ENCODE results near the gene CCL22. TPM values are rescaled to one million over a fixed set of nuclear protein-coding genes. Genes with fewer than 3 reads are reported as not detected.

CCL22 gene
- total RNA-seq, 2 donors from 2014 or later: 0.24 to 1.7 TPM

DNA sequence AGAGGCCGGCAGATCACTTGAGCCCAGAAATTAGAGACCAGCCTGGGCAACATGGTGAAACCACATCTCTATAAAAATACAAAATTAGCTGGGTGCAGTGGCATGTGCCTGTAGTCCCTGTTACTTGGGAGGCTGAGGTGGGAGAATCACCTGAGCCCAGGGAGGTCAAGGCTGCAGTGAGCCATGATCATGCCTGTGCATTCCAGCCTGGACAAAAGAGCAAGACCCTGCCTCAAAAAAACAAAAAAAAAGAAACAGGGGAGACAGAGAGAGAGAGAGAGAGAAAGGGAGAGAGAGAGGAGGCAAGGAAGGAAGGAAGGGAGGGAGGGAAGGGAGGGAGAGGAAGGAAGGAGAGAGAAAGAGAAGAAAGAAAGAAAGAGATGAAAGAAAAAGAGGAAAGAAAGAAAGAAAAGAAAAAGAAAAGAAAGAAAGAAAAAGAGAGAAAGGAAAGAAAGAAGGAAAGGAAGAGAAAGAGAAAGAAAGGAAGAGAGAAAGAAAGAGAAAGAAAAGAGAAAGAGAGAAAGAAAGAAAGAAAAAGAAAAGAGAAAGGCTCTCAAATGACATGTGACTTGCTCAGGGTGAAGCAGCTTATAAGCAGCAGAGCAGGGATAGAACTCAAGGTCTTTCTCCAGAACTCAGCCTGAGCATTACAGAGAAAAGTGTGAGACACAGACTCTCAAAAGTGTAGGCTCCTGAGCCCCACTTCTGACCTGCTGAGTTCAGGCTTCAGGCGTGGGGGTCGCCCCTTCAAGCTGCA, 29.2 kb downstream of the CCL22 start:
- H3K9me3 ChIP-seq: no peaks in the 10 kb centered on the region
- TF ChIP-seq, protein P1, sequence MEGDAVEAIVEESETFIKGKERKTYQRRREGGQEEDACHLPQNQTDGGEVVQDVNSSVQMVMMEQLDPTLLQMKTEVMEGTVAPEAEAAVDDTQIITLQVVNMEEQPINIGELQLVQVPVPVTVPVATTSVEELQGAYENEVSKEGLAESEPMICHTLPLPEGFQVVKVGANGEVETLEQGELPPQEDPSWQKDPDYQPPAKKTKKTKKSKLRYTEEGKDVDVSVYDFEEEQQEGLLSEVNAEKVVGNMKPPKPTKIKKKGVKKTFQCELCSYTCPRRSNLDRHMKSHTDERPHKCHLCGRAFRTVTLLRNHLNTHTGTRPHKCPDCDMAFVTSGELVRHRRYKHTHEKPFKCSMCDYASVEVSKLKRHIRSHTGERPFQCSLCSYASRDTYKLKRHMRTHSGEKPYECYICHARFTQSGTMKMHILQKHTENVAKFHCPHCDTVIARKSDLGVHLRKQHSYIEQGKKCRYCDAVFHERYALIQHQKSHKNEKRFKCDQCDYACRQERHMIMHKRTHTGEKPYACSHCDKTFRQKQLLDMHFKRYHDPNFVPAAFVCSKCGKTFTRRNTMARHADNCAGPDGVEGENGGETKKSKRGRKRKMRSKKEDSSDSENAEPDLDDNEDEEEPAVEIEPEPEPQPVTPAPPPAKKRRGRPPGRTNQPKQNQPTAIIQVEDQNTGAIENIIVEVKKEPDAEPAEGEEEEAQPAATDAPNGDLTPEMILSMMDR (IDR thresholded peaks at IDR 0.05): no peak
- no peak overlapping the region for H3K27ac ChIP-seq
- no peaks in the 10 kb centered on the region for H3K27me3 ChIP-seq
- peaks cover 11% of the 10 kb centered on the region for H3K4me1 ChIP-seq
- H3K36me3 ChIP-seq: no peaks in the 10 kb centered on the region
- no peak overlapping the region for H3K4me3 ChIP-seq
- DNase-seq: no peak
- no peak overlapping the region for H3K9ac ChIP-seq (ENCODE audit: low read depth in 2 of 2, low read length in 2 of 2)
- intact Hi-C loops (cut with DNase I): no loop called here

DNA sequence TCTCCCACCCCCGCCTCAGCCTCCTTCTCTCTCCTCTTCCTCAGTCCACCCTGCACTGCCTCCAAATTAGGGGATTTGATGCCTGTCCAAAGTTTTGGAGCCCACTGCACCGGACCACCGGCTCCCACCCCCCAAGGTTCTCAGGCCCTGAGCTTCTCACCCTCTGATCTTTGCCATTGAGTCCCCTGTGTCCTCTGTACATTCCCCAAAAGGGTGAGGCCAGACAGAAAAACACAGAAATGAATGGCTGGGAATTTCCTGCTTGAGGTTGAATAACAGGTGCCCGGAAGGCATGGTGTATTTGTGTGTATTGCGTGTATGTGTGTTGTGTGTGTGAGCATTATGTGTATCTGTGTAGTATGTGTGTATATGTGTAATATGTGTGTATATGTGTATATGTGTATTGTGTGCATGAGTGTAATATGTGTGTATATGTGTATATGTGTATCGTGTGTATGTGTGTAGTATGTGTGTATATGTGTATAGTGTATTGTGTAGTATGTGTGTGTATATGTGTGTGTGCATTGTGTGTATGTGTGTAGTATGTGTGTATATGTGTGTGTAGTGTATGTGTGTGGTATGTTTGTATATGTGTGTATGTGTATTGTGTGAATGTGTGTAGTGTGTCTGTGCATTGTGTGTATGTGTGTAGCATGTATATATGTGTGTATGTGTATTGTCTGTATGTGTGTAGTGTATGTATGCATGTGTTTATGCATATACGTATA, 29.9 kb downstream of the CCL22 start:
- TF ChIP-seq, protein P1 (IDR thresholded peaks at IDR 0.05): no peak
- Histone ChIP-seq H3K9me3 (no peaks in the 10 kb centered on the region), H3K4me1 (peaks cover 11% of the 10 kb centered on the region), H3K4me3 (no peak overlapping the region), H3K9ac (ENCODE audit: low read depth in 2 of 2, low read length in 2 of 2) (no peak overlapping the region), H3K27ac (no peak overlapping the region), H3K27me3 (no peaks in the 10 kb centered on the region), H3K36me3 (no peaks in the 10 kb centered on the region)
- DNase-seq: no peak
- intact Hi-C loops (cut with DNase I): no loop called here

DNA sequence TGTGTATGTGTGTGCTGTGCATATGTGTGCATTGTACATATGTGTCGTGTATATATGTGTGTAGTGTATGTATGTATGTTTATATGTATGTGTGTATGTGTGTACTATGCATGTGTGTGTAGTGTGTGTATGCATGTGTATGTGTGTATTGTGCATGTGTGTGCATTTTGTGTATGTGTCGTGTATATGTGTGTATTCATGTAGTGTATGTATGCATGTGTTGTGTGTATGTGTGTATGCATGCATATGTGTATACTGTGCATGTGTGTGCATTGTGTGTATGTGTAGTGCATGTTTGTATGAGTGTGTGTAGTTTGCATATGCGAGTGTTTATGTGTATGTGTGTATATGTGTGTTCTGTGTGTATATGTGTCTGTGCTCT, 30.5 kb downstream of the CCL22 start:
- TF ChIP-seq, protein P1 (IDR thresholded peaks at IDR 0.05): no peak
- Histone ChIP-seq H3K27ac (no peak overlapping the region), H3K4me3 (no peak overlapping the region), H3K4me1 (peaks cover 7% of the 10 kb centered on the region), H3K9me3 (no peaks in the 10 kb centered on the region), H3K9ac (ENCODE audit: low read depth in 2 of 2, low read length in 2 of 2) (no peak overlapping the region), H3K36me3 (no peaks in the 10 kb centered on the region), H3K27me3 (no peaks in the 10 kb centered on the region)
- DNase-seq: no peak
- intact Hi-C loops (cut with DNase I): no loop called here

DNA sequence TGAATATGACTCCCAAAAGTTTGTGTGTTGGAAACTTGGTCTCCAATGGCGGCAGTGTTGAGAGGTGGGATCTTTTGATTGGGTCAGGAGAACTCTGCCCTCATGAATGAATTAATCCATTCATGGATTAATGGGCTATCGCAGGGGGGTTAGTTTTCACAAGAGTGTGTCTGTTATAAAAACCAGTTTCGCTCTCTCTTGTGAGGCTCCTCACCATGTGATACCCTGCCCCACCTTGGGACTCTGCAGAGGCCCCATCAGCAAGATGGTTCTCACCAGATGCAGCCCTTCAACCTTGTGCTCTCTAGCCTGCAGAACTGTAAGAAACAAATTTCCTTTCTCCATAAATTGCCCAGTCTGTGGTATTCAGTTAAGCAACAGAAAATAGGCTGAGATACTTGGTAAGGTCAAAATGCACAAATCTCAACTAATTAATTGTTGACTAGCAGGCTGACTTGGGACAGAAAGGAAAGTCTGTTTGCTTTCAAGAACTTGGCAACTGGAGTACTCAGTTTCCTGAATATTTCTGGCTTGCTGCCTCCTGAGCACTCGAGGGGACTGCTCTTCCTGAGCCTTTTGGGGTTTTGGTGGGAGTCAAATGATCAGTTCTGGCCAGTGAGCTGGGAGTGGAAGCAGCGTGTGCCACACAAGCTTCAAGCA, 32.2 kb downstream of the CCL22 start:
- no peak for DNase-seq
- Histone ChIP-seq H3K4me1 (no peaks in the 10 kb centered on the region), H3K9me3 (no peaks in the 10 kb centered on the region), H3K36me3 (no peaks in the 10 kb centered on the region), H3K27ac (no peak overlapping the region), H3K9ac (ENCODE audit: low read depth in 2 of 2, low read length in 2 of 2) (no peak overlapping the region), H3K27me3 (no peaks in the 10 kb centered on the region), H3K4me3 (no peak overlapping the region)
- intact Hi-C loops (cut with DNase I): no loop called here
- TF ChIP-seq, protein P1 (IDR thresholded peaks at IDR 0.05): no peak

DNA sequence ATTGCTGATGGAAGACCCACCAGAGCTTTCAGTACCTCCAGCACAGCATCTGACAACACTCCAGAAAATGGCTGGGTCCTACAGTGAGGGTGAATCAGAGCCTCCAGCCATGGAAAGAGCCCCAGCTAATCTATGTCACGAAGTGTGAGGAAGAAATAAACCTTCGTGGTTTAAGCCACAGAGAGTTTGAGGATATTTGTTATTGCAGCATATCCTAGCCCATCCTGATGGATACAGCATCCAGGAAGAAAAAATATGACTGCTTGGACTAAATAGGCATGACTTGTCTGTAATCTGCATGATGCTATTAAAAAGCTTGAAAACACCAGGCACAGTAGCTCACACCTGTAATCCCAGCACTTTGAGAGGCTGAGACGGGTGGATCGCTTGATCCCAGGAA, 32.7 kb downstream of the CCL22 start:
- no peak overlapping the region for H3K27ac ChIP-seq
- H3K4me3 ChIP-seq: no peak overlapping the region
- H3K9me3 ChIP-seq: no peaks in the 10 kb centered on the region
- TF ChIP-seq, protein P1 (IDR thresholded peaks at IDR 0.05): no peak
- H3K9ac ChIP-seq (ENCODE audit: low read depth in 2 of 2, low read length in 2 of 2): no peak overlapping the region
- intact Hi-C loops (cut with DNase I): no loop called here
- no peaks in the 10 kb centered on the region for H3K36me3 ChIP-seq
- no peak for DNase-seq
- no peaks in the 10 kb centered on the region for H3K4me1 ChIP-seq
- H3K27me3 ChIP-seq: no peaks in the 10 kb centered on the region
